ENCODE measurements around the gene PGS1. TPM values are rescaled to one million over a fixed set of nuclear protein-coding genes. Genes with fewer than 3 reads are reported as not detected.

The PGS1 gene
- total RNA-seq, 4 donors from 2014 or later, result 30.7 to 45.9 (median 35.6) TPM

DNA sequence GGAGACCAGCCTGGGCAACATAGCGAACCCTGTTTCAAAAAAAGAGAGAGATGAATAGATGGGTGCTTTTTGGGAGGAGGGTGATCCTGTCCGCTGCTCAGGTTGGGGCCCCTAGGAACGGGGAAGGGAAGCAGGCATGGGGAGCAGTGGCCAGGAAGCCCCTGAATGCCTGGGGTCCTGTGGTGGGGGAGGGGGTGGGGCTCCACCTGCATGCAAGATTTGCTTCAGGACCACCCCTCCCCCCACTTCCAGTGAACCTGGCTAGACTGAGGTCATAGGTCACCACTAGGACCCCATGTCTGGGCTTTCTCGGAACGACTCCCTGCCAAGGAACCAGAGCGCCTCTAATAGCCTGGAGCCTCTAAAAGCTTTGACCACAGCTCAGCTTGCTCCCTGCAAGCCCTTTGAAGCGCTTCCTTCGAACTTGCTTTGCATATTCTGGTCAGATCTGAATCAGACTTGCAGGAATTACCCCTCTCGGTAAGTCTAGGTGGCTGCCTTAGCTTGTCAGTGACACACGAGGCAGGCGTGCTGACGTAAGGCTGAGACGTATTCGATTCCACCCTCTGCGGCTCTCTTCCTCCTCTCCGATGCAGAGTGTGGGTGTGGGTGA is 22.2 kb upstream of the PGS1 start:
- DNase-seq (ENCODE audit: extremely low spot score), result no peak
- peak overlapping the region; percentile 92 to 98 (median 95) for H3K4me3 ChIP-seq
- H3K4me1 ChIP-seq, result peaks cover 69 to 96% (median 85%) of the 10 kb centered on the region in 4 donors
- peaks cover 0 to 41% (median 22%) of the 10 kb centered on the region in 4 donors for H3K36me3 ChIP-seq
- peak overlapping the region; percentile 95 to 99 (median 98) for H3K27ac ChIP-seq (replicated peaks in 1 of 4)
- H3K9me3 ChIP-seq, result no peaks in the 10 kb centered on the region
- no peaks in the 10 kb centered on the region for H3K27me3 ChIP-seq
- WGBS, result 42% methylated on average over 16 of the region's 16 CpGs
- no peak for TF ChIP-seq POLR2A (IDR thresholded peaks at IDR 0.05; ENCODE audit: low read depth)
- peak; percentile 53 to 77 for TF ChIP-seq POLR2AphosphoS5 (IDR thresholded peaks at IDR 0.05)
- TF ChIP-seq, protein P1, sequence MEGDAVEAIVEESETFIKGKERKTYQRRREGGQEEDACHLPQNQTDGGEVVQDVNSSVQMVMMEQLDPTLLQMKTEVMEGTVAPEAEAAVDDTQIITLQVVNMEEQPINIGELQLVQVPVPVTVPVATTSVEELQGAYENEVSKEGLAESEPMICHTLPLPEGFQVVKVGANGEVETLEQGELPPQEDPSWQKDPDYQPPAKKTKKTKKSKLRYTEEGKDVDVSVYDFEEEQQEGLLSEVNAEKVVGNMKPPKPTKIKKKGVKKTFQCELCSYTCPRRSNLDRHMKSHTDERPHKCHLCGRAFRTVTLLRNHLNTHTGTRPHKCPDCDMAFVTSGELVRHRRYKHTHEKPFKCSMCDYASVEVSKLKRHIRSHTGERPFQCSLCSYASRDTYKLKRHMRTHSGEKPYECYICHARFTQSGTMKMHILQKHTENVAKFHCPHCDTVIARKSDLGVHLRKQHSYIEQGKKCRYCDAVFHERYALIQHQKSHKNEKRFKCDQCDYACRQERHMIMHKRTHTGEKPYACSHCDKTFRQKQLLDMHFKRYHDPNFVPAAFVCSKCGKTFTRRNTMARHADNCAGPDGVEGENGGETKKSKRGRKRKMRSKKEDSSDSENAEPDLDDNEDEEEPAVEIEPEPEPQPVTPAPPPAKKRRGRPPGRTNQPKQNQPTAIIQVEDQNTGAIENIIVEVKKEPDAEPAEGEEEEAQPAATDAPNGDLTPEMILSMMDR (IDR thresholded peaks at IDR 0.05), result no peak
- TF ChIP-seq EP300 (IDR thresholded peaks at IDR 0.05), result peak; percentile 82
- intact Hi-C loops (cut with DNase I), result loop anchor here (5.0 kb wide), 1 partner anchor 184 kb away; no protein-coding TSS in a partner anchor

DNA sequence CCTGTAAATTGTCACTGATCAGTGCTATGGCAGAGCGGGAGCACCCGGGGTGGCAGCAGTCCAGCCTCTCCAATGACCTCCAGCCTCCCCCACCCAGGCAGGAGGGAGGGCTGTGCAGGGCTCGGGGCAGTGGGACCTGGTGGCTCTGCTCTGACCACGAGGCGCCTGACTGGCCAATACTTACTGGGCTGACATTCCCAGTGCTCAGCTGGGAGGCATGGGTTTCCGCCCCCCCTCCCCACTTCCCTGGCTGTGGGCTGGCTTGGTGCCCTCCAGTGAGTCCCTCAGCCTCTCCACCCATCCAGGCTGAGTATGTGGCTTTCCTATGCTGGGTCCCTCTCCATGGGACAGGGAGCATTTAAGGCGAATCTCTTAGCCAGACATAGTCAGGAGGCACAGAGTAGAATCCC is 21.3 kb upstream of the PGS1 start:
- DNase-seq (ENCODE audit: extremely low spot score), result no peak
- intact Hi-C loops (cut with DNase I), result loop anchor here (5.0 kb wide), 1 partner anchor 185 kb away; no protein-coding TSS in a partner anchor
- 54% methylated on average over 2 of the region's 7 CpGs for WGBS

DNA sequence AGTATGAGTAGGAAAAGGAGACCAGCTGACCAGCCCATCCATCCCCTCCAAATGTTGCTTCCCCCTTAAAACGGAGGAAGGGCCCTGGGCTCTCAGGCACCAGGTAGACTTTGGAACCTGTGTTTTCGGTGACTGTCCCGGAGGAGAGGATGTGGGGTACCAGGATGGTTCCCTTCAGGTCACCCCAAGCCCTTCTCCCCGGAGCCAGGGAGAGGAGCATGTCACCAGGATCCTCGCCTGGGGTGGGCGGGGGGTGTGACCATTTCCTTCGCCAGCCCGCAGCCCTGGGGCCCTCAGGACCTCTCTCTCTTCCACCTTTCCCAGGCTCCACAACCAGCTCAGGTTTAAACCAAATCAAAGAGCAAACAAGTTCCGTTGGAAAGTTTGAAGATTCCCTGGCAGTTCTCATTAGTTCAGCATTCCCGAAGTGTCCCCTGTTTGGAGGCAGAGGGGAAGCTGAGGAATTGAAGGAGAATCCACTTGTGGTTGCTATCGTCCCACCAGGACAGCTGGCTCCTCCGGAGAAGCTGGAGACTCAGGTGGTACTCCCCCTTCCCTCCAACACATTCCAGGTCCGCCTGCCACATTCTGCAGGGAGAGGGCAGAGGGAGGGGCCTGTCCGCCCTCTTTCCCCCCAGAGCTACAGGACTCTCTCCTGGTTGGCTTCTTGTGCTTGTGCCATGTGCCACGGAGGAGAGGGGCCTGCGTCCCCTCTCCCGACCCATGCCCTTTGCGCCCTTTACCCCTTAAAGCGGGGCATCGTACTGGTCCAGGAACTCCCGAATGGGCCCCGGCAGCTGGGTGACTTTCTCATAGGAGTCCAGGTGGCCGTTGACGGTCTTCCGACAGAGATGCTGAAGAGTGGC is 20.5 kb upstream of the PGS1 start:
- Histone ChIP-seq H3K4me3 (peak overlapping the region; percentile 92 to 98 (median 95)), H3K36me3 (peaks cover 0 to 41% (median 22%) of the 10 kb centered on the region in 4 donors), H3K27me3 (no peaks in the 10 kb centered on the region), H3K4me1 (peaks cover 55 to 81% (median 70%) of the 10 kb centered on the region in 4 donors), H3K27ac (replicated peaks in 1 of 4) (peak overlapping the region; percentile 95 to 99 (median 98)), H3K9me3 (no peaks in the 10 kb centered on the region)
- DNase-seq (ENCODE audit: extremely low spot score), result no peak
- no peak for TF ChIP-seq POLR2A (IDR thresholded peaks at IDR 0.05; ENCODE audit: low read depth)
- no peak for TF ChIP-seq EP300 (IDR thresholded peaks at IDR 0.05)
- TF ChIP-seq POLR2AphosphoS5 (IDR thresholded peaks at IDR 0.05), result no peak
- TF ChIP-seq, protein P1 (IDR thresholded peaks at IDR 0.05), result no peak
- WGBS, result 51% methylated on average over 13 of the region's 25 CpGs
- intact Hi-C loops (cut with DNase I), result loop anchor here (5.0 kb wide), 1 partner anchor 186 kb away; no protein-coding TSS in a partner anchor

More for the DNA sequence above, 21.3 kb upstream of the PGS1 start:
- TF ChIP-seq POLR2AphosphoS5 (IDR thresholded peaks at IDR 0.05), result peak; percentile 41 to 71
- TF ChIP-seq EP300 (IDR thresholded peaks at IDR 0.05), result no peak
- Histone ChIP-seq H3K36me3 (peaks cover 0 to 41% (median 22%) of the 10 kb centered on the region in 4 donors), H3K27ac (replicated peaks in 1 of 4) (peak overlapping the region; percentile 95 to 99 (median 98)), H3K9me3 (no peaks in the 10 kb centered on the region), H3K27me3 (no peaks in the 10 kb centered on the region), H3K4me3 (peak overlapping the region; percentile 92 to 98 (median 95)), H3K4me1 (peaks cover 59 to 88% (median 75%) of the 10 kb centered on the region in 4 donors)

DNA sequence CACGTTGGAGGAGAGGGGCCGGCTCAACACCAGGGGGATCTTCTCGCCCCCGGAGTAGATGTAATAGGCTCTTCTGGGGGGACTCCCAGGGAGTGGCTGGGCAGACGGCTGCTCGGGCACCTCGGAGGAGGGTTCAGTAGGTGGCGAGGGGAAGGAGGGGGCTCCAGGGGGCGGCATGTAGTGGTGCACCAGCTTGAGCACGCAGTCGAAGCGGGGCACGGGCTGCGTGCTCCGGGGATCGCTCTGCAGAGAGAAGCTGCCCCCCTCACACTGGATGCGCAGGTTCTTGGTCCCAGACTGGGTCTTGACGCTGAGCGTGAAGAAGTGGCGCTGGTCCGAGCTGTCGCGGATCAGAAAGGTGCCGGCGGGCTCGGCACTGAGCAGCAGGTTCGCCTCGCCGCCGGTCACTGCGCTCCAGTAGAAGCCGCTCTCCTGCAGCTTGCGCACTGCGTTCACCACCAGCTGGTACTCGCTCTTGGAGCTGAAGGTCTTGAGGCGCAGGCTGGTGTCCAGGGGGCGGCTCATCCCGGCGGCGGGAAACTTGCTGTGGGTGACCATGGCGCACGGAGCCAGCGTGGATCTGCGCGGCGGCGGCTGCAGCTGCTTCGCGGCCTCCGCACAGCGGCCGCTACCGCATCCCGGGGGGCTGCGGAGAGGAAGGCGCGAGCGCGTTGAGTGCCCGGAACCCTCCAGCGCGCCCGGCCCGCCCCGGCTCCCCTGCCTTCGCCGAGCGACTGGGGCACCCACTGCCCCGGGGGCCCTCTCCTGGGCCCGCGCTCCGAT is 19.7 kb upstream of the PGS1 start:
- no peak for DNase-seq (ENCODE audit: extremely low spot score)
- intact Hi-C loops (cut with DNase I), result loop anchor here (5.0 kb wide), 1 partner anchor 186 kb away; no protein-coding TSS in a partner anchor
- TF ChIP-seq EP300 (IDR thresholded peaks at IDR 0.05) (no peak), POLR2AphosphoS5 (IDR thresholded peaks at IDR 0.05) (peak; percentile 4 to 17), POLR2A (IDR thresholded peaks at IDR 0.05; ENCODE audit: low read depth) (no peak)
- TF ChIP-seq, protein P1 (IDR thresholded peaks at IDR 0.05), result no peak
- Histone ChIP-seq H3K27me3 (no peaks in the 10 kb centered on the region), H3K4me3 (peak overlapping the region; percentile 92 to 98 (median 95)), H3K4me1 (peaks cover 48 to 72% (median 62%) of the 10 kb centered on the region in 4 donors), H3K36me3 (peaks cover 0 to 41% (median 22%) of the 10 kb centered on the region in 4 donors), H3K27ac (replicated peaks in 1 of 4) (peak overlapping the region; percentile 95 to 99 (median 98)), H3K9me3 (no peaks in the 10 kb centered on the region)
- 23% methylated on average over 27 of the region's 72 CpGs for whole genome bisulfite sequencing

Measured in esophagus muscularis mucosa (tissue), 4 donors.